Hematopoietic multipotent progenitor cell treated with erythropoietin and hydrocortisone succinate and interleukin-3 and kit ligand, for 6 days (in vitro differentiated cells): Measurements from ENCODE around the gene CTAGE1.

ENCODE experiments used
- DNase-seq: peaks from one replicate; pipeline ENCODE4 v3.0.0-alpha.2; 2015

CTAGE1 gene

DNA sequence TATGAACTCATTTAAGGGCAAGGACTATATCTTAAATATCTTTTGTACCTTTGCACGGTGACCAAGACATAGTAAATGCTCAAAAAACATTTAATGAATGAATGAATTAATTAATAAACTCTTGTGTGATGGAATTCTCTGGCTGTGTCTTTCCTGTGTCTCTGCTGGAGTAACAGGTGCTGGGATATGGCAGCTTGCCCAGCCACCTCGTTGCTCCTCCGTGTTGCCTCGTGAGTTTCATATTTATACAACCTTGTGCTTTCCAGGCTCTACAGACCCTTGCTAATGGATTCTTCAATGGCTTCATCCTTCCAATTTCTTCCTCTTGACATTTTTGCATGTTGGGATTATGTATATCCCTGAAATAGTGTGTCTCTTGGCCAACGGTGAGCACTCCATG lies 30.4 kb downstream of the CTAGE1 start:
- no peak for DNase-seq

DNA sequence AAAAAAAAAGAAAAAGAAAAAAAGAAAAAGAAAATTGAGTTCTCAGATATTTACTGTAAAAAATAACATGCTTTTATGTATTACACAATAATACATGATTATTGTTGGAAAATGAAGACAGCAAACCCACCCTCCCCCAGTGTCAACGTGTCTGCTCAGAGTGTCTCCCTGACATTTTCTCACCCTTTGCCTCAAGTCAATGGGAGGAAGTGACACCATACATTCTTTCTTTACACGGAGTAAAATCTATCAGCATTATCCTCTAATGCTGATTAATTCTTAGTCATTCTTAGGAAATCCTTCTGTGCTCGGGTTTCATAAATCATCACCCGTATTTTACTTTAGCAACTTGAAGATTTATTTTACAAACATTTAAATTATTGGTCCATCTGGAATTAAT lies 32.0 kb downstream of the CTAGE1 start:
- DNase-seq: no peak

DNA sequence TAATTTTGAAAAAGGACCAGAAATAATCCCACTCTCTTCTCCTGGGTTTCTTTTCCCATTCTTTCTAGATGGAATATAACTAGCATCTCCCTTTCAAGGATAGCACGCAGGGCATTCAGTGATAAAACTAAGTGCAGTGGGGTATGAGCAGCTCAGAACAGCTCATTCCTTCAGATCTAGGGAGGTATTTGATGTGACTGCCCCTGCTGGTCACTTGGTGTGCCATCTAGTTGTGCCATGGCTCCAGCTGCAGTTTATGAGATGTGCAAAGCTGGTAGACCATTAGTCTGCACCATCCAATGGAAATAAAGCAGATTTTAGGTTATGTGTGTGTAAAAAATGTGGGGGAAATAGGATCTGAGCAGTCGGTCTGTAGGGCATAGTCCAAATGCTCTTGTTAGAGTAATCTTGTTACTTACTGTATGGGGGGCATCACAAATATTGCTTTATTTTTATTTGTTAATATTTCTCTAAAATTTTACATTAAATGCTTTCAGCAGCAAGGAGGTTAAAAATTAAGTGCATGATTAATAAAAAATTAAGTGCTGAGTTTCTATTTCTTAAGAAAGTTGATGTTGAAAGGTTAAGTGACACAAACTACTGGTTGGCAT lies 38.9 kb downstream of the CTAGE1 start:
- DNase-seq: peak; percentile 50

DNA sequence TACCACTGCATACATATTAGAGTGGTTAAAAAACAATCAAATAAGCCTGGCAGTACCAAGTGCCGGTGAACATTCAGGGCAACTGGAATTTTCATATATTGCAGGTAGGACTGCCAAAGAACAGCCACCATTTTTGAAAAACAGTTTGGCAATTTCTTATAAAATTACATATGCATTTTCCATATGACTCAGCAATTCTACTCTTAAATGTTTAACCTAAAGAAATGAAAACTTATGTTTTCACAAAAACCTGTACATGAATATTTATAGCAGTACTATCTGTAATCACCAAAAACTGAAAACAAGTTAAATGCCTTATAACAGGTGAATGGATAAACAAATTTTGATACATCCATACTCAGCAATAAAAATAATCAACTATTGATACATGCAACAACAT lies 39.9 kb downstream of the CTAGE1 start:
- DNase-seq: no peak

- no peak for DNase-seq
These were observed 47.3 kb downstream of the CTAGE1 start for GRCh38 chr18:22370414-22370813.

GRCh38 chr18:22368021-22368420 lies 49.7 kb downstream of the CTAGE1 start:
- DNase-seq: no peak

DNA sequence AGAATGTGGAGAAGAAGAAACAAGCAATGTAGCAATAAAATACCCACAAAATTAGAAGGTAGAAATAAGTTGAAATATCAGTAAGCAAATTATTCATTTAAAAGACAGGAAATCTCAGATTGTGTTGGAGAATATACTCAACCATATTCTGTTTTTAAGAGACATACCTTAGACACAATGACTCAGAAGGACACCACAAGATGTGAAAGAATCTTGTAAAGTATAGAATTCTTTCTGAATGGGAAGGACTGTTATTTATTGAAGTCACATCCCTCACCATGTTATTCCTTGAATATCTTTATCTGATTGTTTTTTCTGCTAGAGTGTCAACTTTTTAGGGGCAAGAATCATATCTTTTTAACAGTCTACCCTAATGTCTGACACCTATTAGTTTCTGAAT lies 50.4 kb downstream of the CTAGE1 start:
- DNase-seq: no peak

DNA sequence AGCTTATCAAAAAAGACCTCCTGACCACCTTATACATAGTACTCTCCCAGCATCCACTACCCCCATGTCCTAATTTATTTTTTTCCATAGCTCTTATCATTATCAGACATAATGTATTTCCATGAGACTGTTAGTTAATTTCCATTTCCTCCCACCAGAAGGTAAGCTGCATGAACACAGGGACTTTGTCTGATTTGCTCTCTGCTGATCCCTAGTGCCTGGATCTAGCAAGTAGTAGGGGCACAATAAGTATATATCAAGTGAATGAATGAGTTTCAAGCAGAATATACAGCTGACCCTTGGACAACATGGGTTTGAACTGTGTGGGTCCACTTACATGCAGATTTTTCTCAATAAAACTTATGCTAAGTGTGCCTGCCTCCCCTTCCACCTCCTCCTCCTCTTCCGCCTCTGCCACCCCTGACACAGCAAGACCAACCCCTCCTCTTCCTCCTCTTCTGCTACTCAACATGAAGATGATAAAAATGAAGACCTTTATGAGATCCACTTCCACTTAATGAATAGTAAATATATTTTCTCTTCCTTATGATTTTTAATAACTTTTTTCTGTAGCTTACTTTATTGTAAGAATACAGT lies 53.8 kb downstream of the CTAGE1 start:
- DNase-seq: no peak
